CD8-positive, alpha-beta memory T cell (primary cell): ENCODE results near the gene CCDC85B. TPM values are rescaled to one million over a fixed set of nuclear protein-coding genes. Genes with fewer than 3 reads are reported as not detected.
A peak's percentile ranks its signal among the peaks of the same experiment; 100 is the strongest.

ENCODE experiments used
- CTCF ChIA-PET: fragments of 350-600 bp; sonication (Branson Sonifier 250); formaldehyde crosslinking; loops from one replicate; lab custom pipeline; 2021; ENCODE audit warnings: antibody characterized with exemption; lab: Charles Lee
- POLR2A ChIA-PET: fragments of 350-600 bp; sonication (Branson Sonifier 250); formaldehyde crosslinking; loops from one replicate; lab custom pipeline; 2021; ENCODE audit warnings: antibody characterized with exemption; lab: Charles Lee
- DNase-seq, 5 donors: peaks; one replicate each; pipeline versions ENCODE4 v3.0.0 to v3.0.0-alpha.2; 2020 to 2022; ENCODE audit warnings: mixed read lengths in 1 of 5
- H3K27ac ChIP-seq: one replicate; pipeline ENCODE4 v1.7.0; 2013; ENCODE audit warnings: low read depth, mild to moderate bottlenecking, low read length, moderate library complexity
- H3K27me3 ChIP-seq: 2 replicates; pipeline ENCODE4 v1.7.0; 2013; ENCODE audit warnings: low read length, mild to moderate bottlenecking; ENCODE audit not compliant: insufficient read depth, poor library complexity, severe bottlenecking
- H3K36me3 ChIP-seq: 2 replicates; pipeline ENCODE4 v1.7.0; 2013; ENCODE audit warnings: mild to moderate bottlenecking, low read length, moderate library complexity; ENCODE audit not compliant: insufficient read depth
- H3K4me1 ChIP-seq: 2 replicates; pipeline ENCODE4 v1.7.0; 2013; ENCODE audit warnings: mild to moderate bottlenecking, low read length, moderate library complexity; ENCODE audit not compliant: insufficient read depth
- H3K4me3 ChIP-seq: 2 replicates; pipeline ENCODE4 v1.7.0; 2013; ENCODE audit warnings: mild to moderate bottlenecking, low read length
- H3K9me3 ChIP-seq: 2 replicates; pipeline ENCODE4 v1.7.0; 2013; ENCODE audit warnings: mild to moderate bottlenecking, low read length
- H3K27ac Mint-ChIP-seq, 8 donors: one replicate each; pipeline ENCODE4 v1.8.0; 2020 to 2021; ENCODE audit warnings: mixed read lengths in 8 of 8, mild to moderate bottlenecking in 6 of 8, inconsistent platforms in 3 of 8, moderate library complexity in 3 of 8
- H3K27me3 Mint-ChIP-seq, 2 donors: one replicate each; pipeline ENCODE4 v1.8.0; 2020 to 2021; ENCODE audit warnings: mixed read lengths in 2 of 2, mild to moderate bottlenecking in 1 of 2, moderate library complexity in 1 of 2
- H3K36me3 Mint-ChIP-seq, 3 donors: one replicate each; pipeline ENCODE4 v1.8.0; 2020 to 2021; ENCODE audit warnings: mixed read lengths in 3 of 3, inconsistent platforms in 1 of 3, mild to moderate bottlenecking in 1 of 3
- H3K4me1 Mint-ChIP-seq, 3 donors: one replicate each; pipeline ENCODE4 v1.8.0; 2020 to 2021; ENCODE audit warnings: mixed read lengths in 3 of 3, inconsistent platforms in 1 of 3, mild to moderate bottlenecking in 1 of 3
- H3K4me3 Mint-ChIP-seq, 7 donors: one replicate each; pipeline ENCODE4 v1.8.0; 2020 to 2021; ENCODE audit warnings: mixed read lengths in 7 of 7, mild to moderate bottlenecking in 6 of 7, moderate library complexity in 4 of 7, inconsistent platforms in 2 of 7
- H3K9me3 Mint-ChIP-seq, 5 donors: one replicate each; pipeline ENCODE4 v1.8.0; 2020 to 2022; ENCODE audit warnings: mixed read lengths in 5 of 5, mild to moderate bottlenecking in 3 of 5, moderate library complexity in 2 of 5, inconsistent platforms in 1 of 5
- polyA plus RNA-seq: library from polyadenylated mRNA; unstranded; fragments of 300-500 nt; fragmentation: Illumina TruSeq; gene quantifications from one replicate; pipeline ENCODE4 v1.2.3, GENCODE V29; 2021
- total RNA-seq, 2 experiments: library from RNA; stranded (reverse); gene quantifications; one replicate each; pipeline ENCODE4 v1.2.3, GENCODE V29; 2021

Gene CCDC85B
- total and polyA plus RNA-seq, 3 experiments from 2014 or later = 81.3 to 94.4 (median 86.7) TPM

DNA sequence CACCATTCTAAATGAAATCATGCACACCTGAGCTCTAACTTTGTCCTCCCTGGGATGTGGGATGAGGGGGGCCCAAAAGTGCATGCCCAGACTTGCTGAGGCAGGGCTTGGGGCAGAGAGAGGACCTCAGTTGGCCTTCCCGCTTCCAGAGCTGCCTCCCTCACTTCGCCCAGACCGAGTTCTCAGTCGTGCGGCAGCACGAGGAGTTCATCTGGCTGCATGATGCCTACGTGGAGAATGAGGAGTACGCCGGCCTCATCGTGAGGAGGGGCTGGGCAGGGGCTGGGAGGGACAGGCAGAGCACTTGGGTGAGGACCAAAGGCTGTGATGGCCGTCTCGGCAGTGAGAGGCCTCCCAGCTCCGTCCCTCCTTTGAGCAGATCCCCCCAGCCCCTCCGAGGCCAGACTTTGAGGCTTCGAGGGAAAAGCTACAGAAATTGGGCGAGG, 40.7 kb upstream of the CCDC85B start:
- ChIA-PET POLR2A (interaction anchor here (1.0 to 1.2 kb wide), 3 partner anchors 10 to 187 kb away, joined by 3 to 4 read pairs (median 3); partner anchors contain the start of gene RELA), CTCF (interaction anchor here (1.1 to 4.1 kb wide), 4 partner anchors 8 to 70 kb away, joined by 3 to 18 read pairs (median 10); partner anchors contain the start of genes CFL1 and MUS81)
- peaks cover 12 to 42% (median 23%) of the 10 kb centered on the region in 3 donors for H3K36me3 Mint-ChIP-seq
- peak overlapping the region in 3 of 8 donors; percentile 17 to 83 (median 72) for H3K27ac Mint-ChIP-seq
- H3K36me3 ChIP-seq = peaks cover 29% of the 10 kb centered on the region
- no peaks in the 10 kb centered on the region for H3K27me3 ChIP-seq
- no peaks in the 10 kb centered on the region for H3K9me3 Mint-ChIP-seq
- no peaks in the 10 kb centered on the region for H3K9me3 ChIP-seq
- no peak for DNase-seq
- no peak overlapping the region for H3K4me3 Mint-ChIP-seq
- peaks cover 19 to 23% (median 23%) of the 10 kb centered on the region in 3 donors for H3K4me1 Mint-ChIP-seq
- peaks cover 19% of the 10 kb centered on the region for H3K4me1 ChIP-seq
- no peak overlapping the region for H3K27ac ChIP-seq
- no peaks in the 10 kb centered on the region for H3K27me3 Mint-ChIP-seq
- H3K4me3 ChIP-seq = no peak overlapping the region

DNA sequence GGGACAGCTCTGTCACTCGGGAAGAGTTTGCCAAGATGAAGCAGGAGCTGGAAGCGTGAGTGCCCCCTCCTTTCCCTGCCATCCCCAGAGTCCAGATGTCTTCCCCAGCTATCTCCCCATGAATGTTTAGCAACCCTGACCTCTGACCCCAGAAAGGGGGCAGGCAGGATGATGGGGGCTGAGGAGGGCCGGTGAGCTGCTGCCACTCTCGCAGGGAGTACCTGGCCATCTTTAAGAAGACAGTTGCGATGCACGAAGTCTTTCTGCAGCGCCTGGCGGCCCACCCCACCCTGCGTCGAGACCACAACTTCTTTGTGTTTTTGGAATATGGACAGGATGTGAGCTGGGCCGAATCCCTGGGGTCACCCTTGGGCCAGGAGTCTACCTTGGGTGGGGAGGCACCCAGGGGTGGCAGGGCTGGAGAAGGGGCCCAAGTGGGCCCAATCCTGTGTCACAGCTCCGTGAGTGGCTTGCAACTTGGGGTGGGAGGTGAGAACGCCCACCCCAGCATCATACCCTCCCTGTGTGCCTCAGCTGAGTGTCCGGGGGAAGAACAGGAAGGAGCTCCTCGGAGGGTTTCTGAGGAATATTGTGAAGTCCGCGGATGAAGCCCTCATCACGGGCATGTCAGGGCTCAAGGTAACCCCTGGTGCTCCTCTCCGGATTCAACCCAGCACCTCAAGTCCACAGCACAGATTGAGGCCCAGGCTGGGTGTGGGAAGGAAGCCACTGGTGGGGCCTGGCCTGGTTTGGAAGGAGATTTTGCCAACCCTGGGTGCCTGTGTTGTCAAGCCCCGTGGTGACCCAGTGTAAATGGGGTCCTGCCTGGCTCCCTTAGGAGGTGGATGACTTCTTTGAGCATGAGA, 40.0 kb upstream of the CCDC85B start:
- DNase-seq = no peak
- POLR2A ChIA-PET = interaction anchor here (1.0 to 1.2 kb wide), 3 partner anchors 9 to 187 kb away, joined by 3 to 4 read pairs (median 3); partner anchors contain the start of gene RELA

DNA sequence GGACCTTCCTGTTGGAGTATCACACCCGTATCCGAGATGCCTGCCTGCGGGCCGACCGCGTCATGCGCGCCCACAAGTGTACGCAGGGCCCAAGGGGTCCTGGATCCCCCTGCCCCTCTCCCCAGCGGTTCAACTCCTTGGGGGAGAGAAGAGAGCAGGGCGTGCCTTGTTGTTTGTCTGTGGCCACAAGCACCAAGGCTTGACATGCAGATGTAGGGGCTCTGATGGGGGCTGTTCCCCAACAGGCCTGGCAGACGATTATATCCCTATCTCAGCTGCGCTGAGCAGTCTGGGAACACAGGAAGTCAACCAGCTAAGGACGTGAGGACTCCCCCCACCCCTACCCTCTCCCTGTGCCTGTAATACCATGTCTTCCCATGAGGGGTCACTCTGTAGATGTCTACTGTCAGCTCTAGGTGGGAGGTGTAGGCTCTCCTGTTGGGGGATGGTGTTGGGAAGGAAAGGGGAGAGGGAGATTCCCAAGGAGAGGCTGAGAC, 39.3 kb upstream of the CCDC85B start:
- POLR2A ChIA-PET = interaction anchor here (1.0 to 1.4 kb wide), 2 partner anchors 9 to 140 kb away, joined by 3 read pairs; partner anchors contain the start of gene MUS81
- H3K4me1 Mint-ChIP-seq = peaks cover 30 to 36% (median 33%) of the 10 kb centered on the region in 3 donors
- no peak overlapping the region for H3K4me3 Mint-ChIP-seq
- H3K27ac Mint-ChIP-seq = peak overlapping the region in 2 of 8 donors; percentile 38 to 70
- H3K36me3 Mint-ChIP-seq = peaks cover 14 to 54% (median 24%) of the 10 kb centered on the region in 3 donors
- DNase-seq = no peak
- peaks cover 42% of the 10 kb centered on the region for H3K36me3 ChIP-seq
- H3K27me3 ChIP-seq = no peaks in the 10 kb centered on the region
- CTCF ChIA-PET = interaction anchor here (1.2 to 4.1 kb wide), 6 partner anchors 10 to 71 kb away, joined by 4 to 18 read pairs (median 7); partner anchors contain the start of genes CCDC85B, FIBP and MUS81
- no peaks in the 10 kb centered on the region for H3K9me3 Mint-ChIP-seq
- peaks cover 32% of the 10 kb centered on the region for H3K4me1 ChIP-seq
- no peak overlapping the region for H3K4me3 ChIP-seq
- H3K27ac ChIP-seq = no peak overlapping the region
- no peaks in the 10 kb centered on the region for H3K27me3 Mint-ChIP-seq
- no peaks in the 10 kb centered on the region for H3K9me3 ChIP-seq

More for the DNA sequence above, 40.0 kb upstream of the CCDC85B start:
- Mint-ChIP-seq H3K4me3 (no peak overlapping the region), H3K36me3 (peaks cover 14 to 47% (median 24%) of the 10 kb centered on the region in 3 donors), H3K4me1 (peaks cover 23 to 30% (median 26%) of the 10 kb centered on the region in 3 donors), H3K27ac (peak overlapping the region in 1 of 8 donors; percentile 83), H3K9me3 (no peaks in the 10 kb centered on the region), H3K27me3 (no peaks in the 10 kb centered on the region)
- H3K9me3 ChIP-seq = no peaks in the 10 kb centered on the region
- no peak overlapping the region for H3K4me3 ChIP-seq
- no peak overlapping the region for H3K27ac ChIP-seq
- no peaks in the 10 kb centered on the region for H3K27me3 ChIP-seq
- H3K4me1 ChIP-seq = peaks cover 25% of the 10 kb centered on the region
- CTCF ChIA-PET = interaction anchor here (1.1 to 4.1 kb wide), 6 partner anchors 8 to 71 kb away, joined by 3 to 18 read pairs (median 6); partner anchors contain the start of genes CCDC85B, CFL1 and MUS81
- peaks cover 35% of the 10 kb centered on the region for H3K36me3 ChIP-seq

DNA sequence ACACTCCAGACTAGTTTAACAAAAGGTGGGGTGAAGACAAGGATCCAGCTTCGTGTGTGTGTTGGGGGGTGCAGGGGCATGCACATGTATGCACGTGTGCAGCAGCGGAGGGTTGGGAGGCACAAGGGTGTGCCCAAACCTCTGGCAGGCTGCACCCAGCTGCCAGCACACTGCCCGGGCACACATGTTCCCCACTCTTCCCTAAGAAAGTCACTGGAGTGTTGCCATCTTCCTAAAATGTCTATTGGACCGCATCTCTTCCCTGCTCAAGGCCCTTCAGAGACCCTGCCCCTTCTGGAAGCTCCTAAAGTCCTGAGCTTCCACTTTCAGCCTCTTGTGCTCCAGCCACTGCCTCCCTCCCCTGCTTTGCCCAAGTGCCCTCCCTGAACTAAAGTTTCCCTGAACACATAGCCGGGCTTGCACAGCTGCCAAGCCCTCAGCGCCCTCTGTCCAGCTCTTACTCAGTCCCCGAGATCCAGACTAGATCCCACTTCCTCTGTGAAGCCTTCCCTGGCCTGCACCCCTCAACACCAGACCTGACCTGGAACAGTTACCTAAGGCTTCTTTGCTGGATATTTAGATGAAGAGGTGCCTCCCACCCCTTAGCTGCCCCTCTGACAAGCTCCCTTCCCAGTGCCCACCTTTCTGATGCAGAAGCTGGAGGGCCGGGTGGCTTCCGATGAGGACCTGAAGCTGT, 38.5 kb upstream of the CCDC85B start:
- Mint-ChIP-seq H3K9me3 (no peaks in the 10 kb centered on the region), H3K27ac (peak overlapping the region in 4 of 8 donors; percentile 43 to 91 (median 62)), H3K27me3 (no peaks in the 10 kb centered on the region), H3K36me3 (peaks cover 19 to 62% (median 24%) of the 10 kb centered on the region in 3 donors), H3K4me3 (peak overlapping the region in 3 of 7 donors; percentile 28 to 67 (median 61)), H3K4me1 (peaks cover 38 to 45% (median 41%) of the 10 kb centered on the region in 3 donors)
- POLR2A ChIA-PET = interaction anchor here (0.6 to 1.4 kb wide), 3 partner anchors 8 to 140 kb away, joined by 3 read pairs; partner anchors contain the start of genes MUS81 and SNX32
- H3K4me1 ChIP-seq = peaks cover 38% of the 10 kb centered on the region
- no peak overlapping the region for H3K27ac ChIP-seq
- CTCF ChIA-PET = interaction anchor here (1.2 to 4.1 kb wide), 8 partner anchors 9 to 199 kb away, joined by 3 to 18 read pairs (median 6); partner anchors contain the start of genes CCDC85B, FIBP and MUS81
- no peaks in the 10 kb centered on the region for H3K27me3 ChIP-seq
- H3K9me3 ChIP-seq = no peaks in the 10 kb centered on the region
- H3K36me3 ChIP-seq = peaks cover 46% of the 10 kb centered on the region
- H3K4me3 ChIP-seq = no peak overlapping the region
- DNase-seq = no peak

DNA sequence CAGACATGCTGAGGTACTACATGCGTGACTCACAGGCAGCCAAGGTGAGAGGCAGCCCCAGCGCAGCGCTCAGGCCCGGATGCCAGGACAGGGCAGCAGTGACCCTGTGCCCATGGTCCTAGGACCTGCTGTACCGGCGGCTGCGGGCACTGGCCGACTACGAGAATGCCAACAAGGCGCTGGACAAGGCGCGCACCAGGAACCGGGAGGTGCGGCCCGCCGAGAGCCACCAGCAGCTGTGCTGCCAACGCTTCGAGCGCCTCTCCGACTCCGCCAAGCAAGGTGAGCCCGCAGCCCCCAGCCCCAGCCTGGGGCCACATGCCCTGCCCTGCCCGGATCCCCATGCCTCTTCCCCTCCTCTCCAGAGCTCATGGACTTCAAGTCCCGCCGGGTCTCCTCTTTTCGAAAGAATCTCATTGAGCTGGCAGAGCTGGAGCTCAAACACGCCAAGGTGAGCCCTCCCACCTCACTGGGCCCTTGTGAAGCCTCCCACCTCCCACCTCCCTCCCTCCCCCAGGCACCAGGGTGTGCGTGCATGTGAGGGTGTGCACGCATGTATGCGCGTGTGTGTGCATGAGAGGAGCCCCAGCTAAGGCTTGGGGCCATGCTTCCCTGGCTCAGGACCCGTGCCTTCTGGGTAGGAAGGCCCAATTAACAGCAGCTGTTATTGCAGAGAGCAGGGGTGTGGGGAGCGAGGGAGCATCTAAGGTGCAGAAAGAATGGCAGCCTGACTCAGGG, 37.8 kb upstream of the CCDC85B start:
- Histone ChIP-seq H3K4me3 (no peak overlapping the region), H3K4me1 (peaks cover 38% of the 10 kb centered on the region), H3K27ac (no peak overlapping the region), H3K36me3 (peaks cover 46% of the 10 kb centered on the region), H3K9me3 (no peaks in the 10 kb centered on the region), H3K27me3 (no peaks in the 10 kb centered on the region)
- Mint-ChIP-seq H3K27ac (peak overlapping the region in 1 of 8 donors; percentile 70), H3K9me3 (no peaks in the 10 kb centered on the region), H3K27me3 (no peaks in the 10 kb centered on the region), H3K4me1 (peaks cover 38 to 45% (median 41%) of the 10 kb centered on the region in 3 donors), H3K36me3 (peaks cover 19 to 62% (median 24%) of the 10 kb centered on the region in 3 donors), H3K4me3 (peak overlapping the region in 1 of 7 donors; percentile 81)
- no peak for DNase-seq
- ChIA-PET CTCF (interaction anchor here (1.2 to 4.1 kb wide), 5 partner anchors 20 to 199 kb away, joined by 3 to 16 read pairs (median 7); partner anchors contain the start of gene FIBP), POLR2A (interaction anchor here (1.4 kb wide), 1 partner anchor 7 kb away, joined by 3 read pairs; the partner anchor contains the start of gene MUS81)

DNA sequence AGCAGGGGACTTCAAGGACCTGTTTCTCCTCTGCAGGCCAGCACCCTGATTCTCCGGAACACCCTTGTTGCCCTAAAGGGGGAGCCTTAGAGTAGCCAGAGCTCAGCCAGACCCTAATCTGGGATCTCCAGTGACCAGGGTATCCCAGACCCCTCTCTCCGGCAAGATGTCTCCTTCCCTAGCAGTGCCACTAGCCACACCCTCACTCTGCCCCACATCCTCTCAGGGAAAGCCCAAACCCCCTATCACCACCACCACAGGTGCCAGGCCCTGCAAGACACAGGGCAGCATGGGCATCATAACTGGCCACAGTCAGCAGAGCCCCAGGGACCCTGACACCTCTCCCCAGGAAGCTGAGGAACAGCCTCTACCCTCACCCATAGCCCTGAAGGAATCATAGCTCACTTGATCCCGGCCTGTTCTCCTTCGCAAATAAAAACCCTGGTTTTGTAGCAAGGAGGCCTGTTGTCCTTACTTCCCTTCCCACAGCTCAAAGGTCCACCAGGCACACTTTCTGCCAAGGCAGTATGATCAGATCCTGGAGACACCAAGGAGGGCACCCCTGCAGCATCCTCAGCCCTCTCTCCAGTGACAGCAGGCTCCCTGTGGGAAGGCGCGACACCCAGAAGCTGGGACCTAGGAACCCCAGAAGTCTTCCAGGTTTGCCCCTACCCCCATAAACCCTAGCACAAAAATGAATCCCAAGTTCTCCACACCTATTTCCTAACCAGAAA, 37.1 kb upstream of the CCDC85B start:
- Histone ChIP-seq H3K36me3 (peaks cover 46% of the 10 kb centered on the region), H3K27me3 (no peaks in the 10 kb centered on the region), H3K4me1 (peaks cover 40% of the 10 kb centered on the region), H3K4me3 (no peak overlapping the region), H3K27ac (no peak overlapping the region), H3K9me3 (no peaks in the 10 kb centered on the region)
- Mint-ChIP-seq H3K9me3 (no peaks in the 10 kb centered on the region), H3K27me3 (no peaks in the 10 kb centered on the region), H3K36me3 (peaks cover 19 to 66% (median 24%) of the 10 kb centered on the region in 3 donors), H3K4me1 (peaks cover 40 to 48% (median 44%) of the 10 kb centered on the region in 3 donors), H3K4me3 (peak overlapping the region in 2 of 7 donors; percentile 50 to 81), H3K27ac (peak overlapping the region in 2 of 8 donors; percentile 43 to 71)
- DNase-seq = no peak
- CTCF ChIA-PET = interaction anchor here (1.2 to 4.1 kb wide), 3 partner anchors 32 to 198 kb away, joined by 3 to 16 read pairs (median 3); no protein-coding TSS in a partner anchor
- POLR2A ChIA-PET = no interaction called here
